ENCODE results near the gene MAPT.

- TF ChIP-seq CTCF (IDR thresholded peaks at IDR 0.05) (no peak), EZH2 (IDR thresholded peaks at IDR 0.05) (no peak), EZH2phosphoT487 (IDR thresholded peaks at IDR 0.05) (no peak)
These were observed 10.5 kb downstream of the MAPT start for GRCh38 chr17:45904866-45905265.
